ENCODE results near the gene LANCL2.
A peak's percentile ranks its signal among the peaks of the same experiment; 100 is the strongest.

The LANCL2 gene

DNA sequence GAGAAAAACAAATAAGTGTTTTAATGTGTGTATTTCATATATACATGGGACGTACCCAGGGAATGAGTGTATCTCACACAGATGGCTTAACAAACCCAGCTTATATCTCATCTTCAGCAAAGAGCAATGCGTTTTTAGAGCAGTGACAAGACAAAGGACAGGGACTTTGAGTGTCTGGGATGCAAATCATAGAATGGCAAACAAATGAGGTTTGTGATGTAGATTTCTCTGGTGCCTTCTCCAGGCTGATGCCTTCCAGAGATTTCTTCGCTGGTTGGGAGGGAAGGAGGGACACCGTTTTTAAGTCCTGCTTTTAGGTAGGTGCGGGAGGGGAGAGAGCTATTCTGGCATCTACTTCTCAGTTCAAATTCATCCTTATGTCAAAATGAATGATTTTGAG, 16.6 kb downstream of the LANCL2 start:
- no peak for TF ChIP-seq CTCF (IDR thresholded peaks at IDR 0.05; ENCODE audit: insufficient read depth, low read depth, low read length, missing control alignments)
- no peak for DNase-seq (ENCODE audit: low read depth)
- no peak overlapping the region for H3K4me3 ChIP-seq (ENCODE audit: low read depth, low read length)

DNA sequence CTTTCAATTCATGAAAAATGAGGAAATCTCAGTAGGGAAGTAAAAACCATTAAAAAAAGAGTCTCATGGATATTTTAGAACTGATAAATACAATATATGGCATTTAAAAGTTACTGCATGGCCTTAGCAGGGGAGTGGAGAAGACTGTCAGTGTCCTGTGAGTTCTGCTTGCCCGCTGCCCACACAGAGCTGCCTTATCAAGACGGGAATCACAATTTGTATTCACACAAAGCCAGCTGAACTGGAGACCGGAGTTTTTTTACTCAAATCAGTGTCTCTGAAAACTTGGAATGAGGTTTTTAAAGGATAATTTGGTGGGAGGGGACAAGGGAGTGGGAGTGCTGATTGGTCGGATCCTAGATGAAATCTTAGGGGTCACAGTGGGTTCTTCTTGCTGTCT, 17.1 kb downstream of the LANCL2 start:
- no peak overlapping the region for H3K4me3 ChIP-seq (ENCODE audit: low read depth, low read length)
- no peak for TF ChIP-seq CTCF (IDR thresholded peaks at IDR 0.05; ENCODE audit: insufficient read depth, low read depth, low read length, missing control alignments)
- no peak for DNase-seq (ENCODE audit: low read depth)

GRCh38 chr7:55386541-55386940, 21.4 kb downstream of the LANCL2 start:
- no peak for DNase-seq (ENCODE audit: low read depth)
- H3K4me3 ChIP-seq (ENCODE audit: low read depth, low read length): no peak overlapping the region
- no peak for TF ChIP-seq CTCF (IDR thresholded peaks at IDR 0.05; ENCODE audit: insufficient read depth, low read depth, low read length, missing control alignments)

- H3K4me3 ChIP-seq (ENCODE audit: low read depth, low read length): no peak overlapping the region
- no peak for TF ChIP-seq CTCF (IDR thresholded peaks at IDR 0.05; ENCODE audit: insufficient read depth, low read depth, low read length, missing control alignments)
- DNase-seq (ENCODE audit: low read depth): peak; percentile 22
Measured at GRCh38 chr7:55387062-55387965, 22.2 kb downstream of the LANCL2 start.

DNA sequence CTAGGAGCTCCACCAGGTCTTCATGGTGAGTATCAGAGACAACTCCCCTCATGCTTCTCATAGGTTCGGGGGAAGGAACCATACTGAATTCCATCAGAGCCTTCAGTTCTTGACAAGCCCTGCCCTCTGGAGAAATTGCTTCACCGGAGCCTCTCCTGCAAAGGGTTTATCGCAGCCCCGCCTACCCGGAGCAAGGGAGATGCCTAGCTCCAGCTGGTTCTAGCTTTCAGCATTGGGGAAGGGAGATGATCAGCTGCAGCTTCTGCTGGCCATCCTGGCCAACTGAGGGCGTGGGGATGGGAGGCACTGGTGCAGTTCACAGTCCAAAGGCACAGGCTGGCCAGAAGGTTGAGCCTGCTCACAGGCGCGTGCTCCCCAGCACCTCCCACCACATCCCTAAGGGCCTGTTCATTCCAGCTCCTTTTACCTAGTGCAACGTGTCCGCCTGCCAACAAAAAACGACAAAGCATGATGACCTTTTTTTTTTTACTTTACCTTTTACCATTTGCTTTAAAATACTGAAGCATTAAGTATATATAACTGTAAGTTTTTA, 31.2 kb downstream of the LANCL2 start:
- no peak for DNase-seq (ENCODE audit: low read depth)
- H3K4me3 ChIP-seq (ENCODE audit: low read depth, low read length): no peak overlapping the region

GRCh38 chr7:55397617-55398016, 32.5 kb downstream of the LANCL2 start:
- DNase-seq (ENCODE audit: low read depth): no peak
- no peak for TF ChIP-seq CTCF (IDR thresholded peaks at IDR 0.05; ENCODE audit: insufficient read depth, low read depth, low read length, missing control alignments)
- no peak overlapping the region for H3K4me3 ChIP-seq (ENCODE audit: low read depth, low read length)

More for the DNA sequence above, 31.2 kb downstream of the LANCL2 start:
- no peak for TF ChIP-seq CTCF (IDR thresholded peaks at IDR 0.05; ENCODE audit: insufficient read depth, low read depth, low read length, missing control alignments)

Measured in GM12865 (cell line).